Hepatocyte (in vitro differentiated cells): Measurements from ENCODE around the gene CHN1.

Experiments
- CTCF ChIP-seq: fragments of 200-600 bp; sonication (generic); IDR thresholded peaks from 2 replicates; pipeline ENCODE4 v1.5.1; 2016; ENCODE audit warnings: antibody characterized with exemption, mild to moderate bottlenecking; ENCODE audit not compliant: poor library complexity
- EZH2 ChIP-seq: fragments of 200-600 bp; sonication (generic); IDR thresholded peaks from 2 replicates; pipeline ENCODE4 v1.6.1; 2016; ENCODE audit warnings: antibody characterized with exemption, mild to moderate bottlenecking, borderline replicate concordance
- EZH2phosphoT487 ChIP-seq: fragments of 200-600 bp; sonication (generic); IDR thresholded peaks from one replicate; pipeline ENCODE4 v1.6.1; 2018; ENCODE audit warnings: antibody characterized with exemption, mild to moderate bottlenecking, low read depth, moderate library complexity; ENCODE audit not compliant: unreplicated experiment, severe bottlenecking

- TF ChIP-seq CTCF: no peak
- TF ChIP-seq EZH2phosphoT487: no peak
- no peak for TF ChIP-seq EZH2
Observed at GRCh38 chr2:174768557-174768956, 236.6 kb downstream of the CHN1 start.
